Gastrocnemius medialis (tissue), 4 donors: ENCODE measurements around the gene PARD6A.
A peak's percentile ranks its signal among the peaks of the same experiment; 100 is the strongest.

ENCODE experiments used
- CTCF ChIP-seq, 5 experiments: fragments of 450-650 bp in 3 of 5; fragments of 200-600 bp in 2 of 5; sonication (generic) in 2 of 5; IDR thresholded peaks in 4 of 5; conservative IDR thresholded peaks in 1 of 5; 1 replicate in 4 of 5; 2 replicates in 1 of 5; pipeline ENCODE4 v1.5.1; 2016 to 2019; ENCODE audit warnings: antibody characterized with exemption in 5 of 5, mild to moderate bottlenecking in 3 of 5, moderate library complexity in 3 of 5
- POLR2A ChIP-seq, 2 donors: fragments of 450-650 bp; IDR thresholded peaks; one replicate each; pipeline ENCODE4 v1.6.1; 2017; ENCODE audit warnings: antibody characterized with exemption in 2 of 2, mild to moderate bottlenecking in 2 of 2, moderate library complexity in 2 of 2

- TF ChIP-seq CTCF (IDR thresholded peaks at IDR 0.05 in 4 of 5, conservative IDR thresholded peaks at IDR 0.05 in 1 of 5) (peak; percentile 63 to 82 (median 74)), POLR2A (IDR thresholded peaks at IDR 0.05) (no peak)
Measured at GRCh38 chr16:67672739-67673662, 12.2 kb downstream of the PARD6A start.
